GM04504 (cell line): ENCODE measurements around the gene DPYSL4.

Experiments used
- DNase-seq: peaks from one replicate; pipeline ENCODE4 v3.0.0-alpha.2; 2012; ENCODE audit warnings: low read depth

Gene DPYSL4

GRCh38 chr10:132196178-132197113 is 9.7 kb downstream of the DPYSL4 start:
- DNase-seq: no peak

GRCh38 chr10:132197271-132198067 is 10.7 kb downstream of the DPYSL4 start:
- DNase-seq: no peak

DNA sequence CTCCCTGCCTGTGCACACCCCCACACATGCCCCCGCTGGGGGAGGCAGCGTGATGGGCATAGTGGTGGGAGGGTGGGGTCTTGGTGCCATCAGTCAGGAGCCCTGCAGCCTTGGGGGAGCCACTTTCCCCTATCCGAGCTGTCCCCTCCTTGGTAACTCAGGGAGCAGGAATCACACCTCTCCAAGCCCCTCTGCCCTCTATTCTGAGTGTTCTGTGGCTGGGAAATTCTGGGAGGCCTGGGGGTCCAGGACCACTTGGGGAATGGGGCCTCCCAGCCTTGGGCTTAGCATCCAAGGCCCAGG is 11.3 kb downstream of the DPYSL4 start:
- no peak for DNase-seq

GRCh38 chr10:132198381-132199181 is 11.8 kb downstream of the DPYSL4 start:
- no peak for DNase-seq

- DNase-seq: no peak
These were observed 12.6 kb downstream of the DPYSL4 start for GRCh38 chr10:132199268-132199853.

- DNase-seq: no peak
These were observed 13.1 kb downstream of the DPYSL4 start for GRCh38 chr10:132199854-132200311.

DNA sequence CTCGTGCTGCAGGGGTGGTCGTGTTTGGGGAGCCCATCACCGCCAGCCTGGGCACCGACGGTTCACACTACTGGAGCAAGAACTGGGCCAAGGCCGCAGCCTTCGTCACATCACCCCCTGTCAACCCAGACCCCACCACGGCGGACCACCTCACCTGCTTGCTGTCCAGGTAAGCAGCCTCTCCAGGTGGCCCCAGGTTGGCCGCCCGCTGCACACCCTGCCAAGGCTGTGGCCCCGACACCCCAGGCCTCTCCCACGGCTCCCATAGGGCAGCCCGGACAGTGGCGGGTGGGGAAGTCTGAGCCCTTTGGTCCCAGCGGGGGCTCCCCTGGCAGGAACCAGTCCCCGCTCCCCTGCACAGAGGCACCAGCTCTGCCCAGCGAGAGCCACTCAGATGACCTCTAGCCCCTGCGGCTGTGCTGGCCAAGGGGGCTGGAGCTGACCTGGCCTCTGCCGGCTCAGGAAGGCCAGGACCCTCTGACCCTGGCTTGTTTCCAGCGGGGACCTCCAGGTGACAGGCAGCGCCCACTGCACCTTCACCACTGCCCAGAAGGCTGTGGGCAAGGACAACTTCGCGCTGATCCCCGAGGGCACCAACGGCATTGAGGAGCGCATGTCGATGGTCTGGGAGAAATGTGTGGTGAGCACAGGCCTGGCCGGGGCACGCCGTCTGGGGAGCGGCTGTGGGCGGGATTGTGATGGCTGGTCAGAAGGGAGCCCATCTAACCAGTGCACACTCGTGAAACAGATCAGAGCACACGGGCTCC is 13.8 kb downstream of the DPYSL4 start:
- DNase-seq: no peak

DNA sequence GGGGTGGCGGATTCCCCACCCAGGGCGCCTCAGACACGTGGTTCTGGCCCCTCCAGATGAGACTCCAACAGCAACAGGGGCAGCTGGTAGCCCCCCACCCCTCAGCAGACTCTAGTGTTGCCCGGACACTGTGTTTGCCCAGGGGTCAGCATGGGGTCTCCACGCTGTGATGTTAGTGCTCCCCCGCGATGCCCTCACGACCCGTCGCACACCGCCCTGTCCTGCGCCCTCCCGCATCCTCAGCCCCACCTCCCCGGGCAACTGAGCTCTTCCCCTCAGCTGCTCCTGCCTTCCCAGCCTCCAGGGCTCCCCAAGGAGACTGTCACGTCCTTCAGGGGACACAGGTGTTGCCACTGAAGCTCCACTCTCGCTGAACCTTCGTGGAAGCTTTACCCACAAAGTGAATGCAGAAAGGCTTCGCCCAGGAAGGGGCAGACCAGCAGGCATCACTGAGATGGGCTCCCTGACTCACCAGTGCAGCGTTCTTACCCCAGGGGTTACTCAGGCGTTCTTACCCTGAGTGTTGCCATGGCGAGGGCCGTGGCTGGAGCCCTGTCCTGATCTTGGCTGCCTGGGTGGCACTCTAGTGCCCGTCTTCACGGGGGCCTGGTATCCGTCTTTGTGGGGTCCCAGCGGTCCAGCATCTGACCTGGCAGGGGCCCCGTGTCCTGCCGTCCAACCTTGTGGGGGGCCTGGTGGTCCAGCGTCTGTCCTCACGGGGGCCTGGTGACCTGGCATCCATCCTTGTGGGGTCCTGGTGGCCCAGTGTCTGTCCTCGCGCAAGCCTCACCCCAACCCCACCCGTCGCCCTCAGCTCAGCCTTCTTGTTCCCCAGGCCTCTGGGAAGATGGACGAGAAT is 14.6 kb downstream of the DPYSL4 start:
- no peak for DNase-seq

DNA sequence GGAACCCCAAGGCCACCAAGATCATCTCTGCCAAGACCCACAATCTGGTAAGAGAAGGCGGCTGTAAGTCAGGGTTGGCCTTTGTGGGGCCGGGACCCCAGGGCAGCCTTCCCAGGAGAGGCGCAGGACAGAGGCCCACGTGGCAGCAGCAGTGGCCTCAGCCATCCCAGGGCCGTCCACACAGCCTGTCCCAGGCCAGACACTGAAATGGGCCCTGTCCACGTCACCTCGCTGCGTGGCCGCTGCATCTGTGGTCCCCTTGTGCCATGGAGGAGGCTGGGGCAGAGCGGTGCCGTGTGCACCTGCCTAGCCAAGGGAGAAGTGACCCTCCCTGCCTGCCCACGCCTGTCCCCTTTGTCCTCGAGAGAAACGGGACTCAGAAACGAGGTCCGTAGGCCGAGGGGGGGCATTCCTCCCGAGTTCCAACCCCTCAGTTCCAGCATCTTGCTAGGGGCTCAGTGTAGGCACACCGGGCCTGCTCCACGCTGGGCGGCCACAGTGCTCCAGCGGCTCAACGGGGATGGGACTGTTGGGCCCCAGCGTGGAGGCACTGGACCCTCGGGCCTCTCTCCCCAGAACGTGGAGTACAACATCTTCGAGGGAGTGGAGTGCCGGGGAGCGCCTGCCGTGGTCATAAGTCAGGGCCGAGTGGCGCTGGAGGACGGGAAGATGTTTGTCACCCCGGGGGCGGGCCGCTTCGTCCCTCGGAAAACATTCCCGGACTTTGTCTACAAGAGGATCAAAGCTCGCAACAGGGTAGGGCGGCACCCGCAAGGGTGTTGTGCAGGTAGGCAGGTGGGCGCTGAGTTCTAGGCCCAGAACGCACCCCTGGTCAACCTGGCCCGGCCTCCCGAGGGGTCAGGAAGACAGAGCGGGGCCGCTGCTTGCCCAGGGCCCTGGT is 15.6 kb downstream of the DPYSL4 start:
- DNase-seq: no peak

DNA sequence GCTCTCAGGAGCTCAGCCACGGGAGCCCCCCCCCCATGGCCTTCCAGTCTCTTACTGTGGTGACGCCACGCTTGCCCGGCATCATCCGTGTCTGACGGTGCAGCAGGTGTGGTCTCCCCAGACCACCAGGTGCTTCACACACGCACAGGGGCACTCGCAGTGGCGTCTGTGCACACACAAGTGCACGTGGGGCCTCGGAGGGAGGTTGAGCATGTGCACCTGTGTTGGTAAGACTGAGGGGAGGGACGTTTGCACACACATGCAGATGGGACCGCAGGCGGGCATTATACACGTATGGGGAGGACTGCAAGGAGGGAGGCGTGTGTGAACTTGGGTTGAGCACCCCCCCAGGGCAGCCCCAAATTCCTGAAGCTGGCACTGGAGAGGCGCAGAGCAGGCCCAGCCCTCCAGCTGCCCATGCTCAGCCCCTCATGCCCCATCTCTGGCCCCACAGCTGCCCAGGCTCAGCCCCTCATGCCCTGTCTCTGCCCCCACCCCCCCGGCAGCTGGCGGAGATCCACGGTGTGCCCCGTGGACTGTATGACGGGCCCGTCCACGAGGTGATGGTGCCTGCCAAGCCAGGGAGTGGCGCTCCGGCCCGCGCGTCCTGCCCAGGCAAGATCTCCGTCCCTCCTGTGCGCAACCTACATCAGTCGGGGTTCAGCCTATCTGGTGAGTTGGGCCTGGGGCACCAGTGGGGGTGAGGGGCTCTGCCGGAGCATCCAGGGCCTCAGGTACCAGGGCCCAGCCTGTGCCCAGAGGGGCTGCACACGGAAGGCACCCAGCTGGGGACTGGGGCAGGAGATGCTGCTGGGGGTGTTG is 16.7 kb downstream of the DPYSL4 start:
- DNase-seq: no peak

DNA sequence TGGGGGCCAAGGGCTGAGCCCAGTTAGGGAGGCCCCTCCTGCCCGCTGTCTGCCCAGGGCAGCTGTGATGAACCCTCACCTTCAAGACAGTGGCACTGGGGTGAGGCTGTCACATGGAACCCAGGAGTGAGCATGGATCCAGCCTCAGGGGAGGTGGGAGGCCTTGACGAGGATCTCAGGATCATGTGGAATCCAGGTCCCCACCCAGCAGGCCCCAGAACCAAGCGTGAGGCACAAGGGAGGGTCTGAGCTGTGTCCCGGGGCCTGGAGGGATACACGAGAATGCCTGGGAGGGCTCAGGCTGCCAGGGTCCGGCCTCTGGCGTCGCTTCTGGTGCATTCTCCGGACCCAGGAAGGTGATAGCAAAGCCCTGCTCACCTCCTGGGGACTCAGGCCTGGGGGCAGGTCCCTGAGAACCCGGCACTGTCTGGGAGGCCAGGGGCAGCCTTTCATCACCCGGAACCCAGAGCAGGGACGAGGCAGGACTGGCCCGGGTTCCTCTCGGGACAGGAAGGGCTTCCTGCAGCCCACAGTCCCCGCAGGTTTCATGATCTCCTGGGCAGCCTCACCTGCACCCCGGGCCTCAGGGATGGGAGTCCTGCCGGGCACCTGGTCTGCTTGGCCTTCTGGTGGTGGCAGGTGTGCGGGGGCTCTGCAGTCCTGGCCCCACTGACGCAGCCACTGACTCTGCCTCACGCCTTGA is 17.5 kb downstream of the DPYSL4 start:
- DNase-seq: no peak

DNA sequence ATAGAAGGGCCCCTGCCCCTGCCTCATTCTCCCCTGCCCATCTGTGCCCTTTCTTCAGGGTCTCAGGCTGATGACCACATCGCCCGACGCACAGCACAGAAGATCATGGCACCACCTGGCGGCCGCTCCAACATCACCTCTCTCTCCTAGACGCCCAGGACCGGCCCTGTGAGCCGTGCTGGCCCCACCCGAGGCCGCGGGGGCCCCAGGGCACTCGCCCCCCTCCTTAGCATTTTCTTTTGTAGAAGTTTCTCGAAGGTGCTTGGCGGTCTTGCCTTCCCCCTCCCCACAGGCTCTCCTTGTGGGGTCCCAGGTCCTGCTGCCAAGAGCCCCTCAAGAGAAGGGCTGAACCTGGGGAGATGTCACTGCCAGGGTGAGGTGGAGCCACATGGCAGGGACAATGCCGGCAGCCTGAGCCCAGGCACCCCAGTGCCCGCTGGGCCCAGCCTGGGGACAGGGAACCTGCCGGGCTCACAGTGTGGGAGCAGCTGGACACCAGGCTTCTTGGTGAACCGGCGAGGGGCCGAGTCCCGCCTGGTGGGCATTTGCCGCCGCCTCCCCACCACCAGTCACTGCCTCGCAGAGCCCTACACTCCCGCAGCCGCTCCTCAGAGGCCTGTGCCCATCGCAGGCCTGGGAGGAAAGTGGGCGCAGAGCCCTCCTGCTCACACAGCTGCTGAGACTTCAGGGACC is 18.2 kb downstream of the DPYSL4 start:
- no peak for DNase-seq

DNA sequence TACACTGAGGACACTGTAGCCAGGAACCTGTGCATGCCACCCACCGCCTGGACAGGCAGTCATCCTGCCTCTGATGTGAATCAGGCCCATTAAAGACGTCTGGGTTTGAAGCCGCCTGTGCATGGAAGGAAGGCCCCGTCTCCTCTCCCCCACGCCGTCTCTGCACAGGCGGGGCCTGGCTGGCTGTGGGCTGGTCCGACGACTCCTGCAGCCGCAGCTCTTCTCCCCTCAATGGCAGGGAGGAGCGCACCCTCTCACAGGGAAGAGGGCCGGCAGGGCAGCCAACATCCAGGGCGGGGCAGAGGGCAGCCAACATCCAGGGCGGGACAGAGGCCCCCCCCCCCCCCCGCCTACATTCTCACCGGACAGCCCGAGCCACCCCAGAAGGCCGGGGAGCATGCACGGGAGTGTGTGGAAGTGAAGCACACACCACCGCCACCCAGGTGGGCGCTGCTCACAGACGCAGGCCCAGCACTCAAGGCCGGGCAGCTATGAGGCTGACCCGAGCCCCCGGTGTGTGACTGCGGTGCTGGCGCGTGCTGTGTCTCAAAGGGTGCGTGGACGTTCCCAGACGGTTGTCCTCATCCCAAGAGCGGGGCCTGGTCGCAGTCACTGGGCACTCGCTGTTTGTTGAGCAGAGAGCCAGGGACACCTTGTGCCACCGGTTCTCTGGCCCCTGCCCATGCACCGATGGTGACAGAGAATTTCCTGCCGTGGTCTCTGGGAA is 19.1 kb downstream of the DPYSL4 start:
- DNase-seq: no peak

- DNase-seq: no peak
These were observed 19.6 kb downstream of the DPYSL4 start for GRCh38 chr10:132206377-132206745.

DNA sequence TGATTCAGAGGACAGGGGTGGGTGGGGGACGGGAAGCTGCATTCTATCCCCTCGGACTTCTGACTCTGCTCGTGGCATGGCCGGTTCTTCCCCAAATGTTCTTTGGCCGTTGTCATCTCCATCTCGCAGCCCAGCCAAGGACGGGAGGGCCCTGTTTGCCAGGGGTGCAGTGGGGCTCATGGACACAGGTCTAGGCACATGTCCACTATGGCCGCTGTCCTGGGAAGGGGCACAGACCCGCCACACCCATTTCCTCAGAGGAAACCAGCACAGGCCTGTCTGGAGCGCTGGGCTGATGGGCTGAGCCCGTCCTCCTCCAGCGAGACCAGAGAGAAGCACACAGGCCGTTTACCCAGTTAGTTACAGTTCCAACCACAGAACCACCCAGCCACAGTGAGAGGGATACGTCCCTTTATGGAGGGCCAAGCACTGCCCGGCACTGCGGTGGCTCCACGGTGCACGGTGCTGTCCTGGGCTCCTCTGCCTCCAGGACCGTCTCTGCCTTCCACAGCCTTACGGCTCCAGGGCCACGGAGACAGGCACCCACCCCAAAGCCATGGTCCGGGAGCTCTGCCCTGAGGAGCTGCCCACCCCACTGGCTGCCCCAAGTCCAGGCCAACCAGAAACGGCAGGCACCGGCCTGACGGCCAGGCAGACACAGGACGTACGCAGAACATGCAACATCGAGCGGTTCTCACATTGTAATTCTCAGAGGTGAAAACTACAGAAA is 20.2 kb downstream of the DPYSL4 start:
- DNase-seq: no peak
